H1 (cell line): ENCODE results near the gene WNT7A. TPM values are rescaled to one million over a fixed set of nuclear protein-coding genes. Genes with fewer than 3 reads are reported as not detected.

Source experiments
- CTCF ChIA-PET: fragments of 300-600 bp; sonication (Branson Sonifier 250); formaldehyde crosslinking; loops from one replicate; lab custom pipeline; 2021; ENCODE audit not compliant: partially characterized antibody; lab: Charles Lee
- POLR2A ChIA-PET: fragments of 300-600 bp; sonication (Branson Sonifier 250); formaldehyde crosslinking; loops from one replicate; lab custom pipeline; 2021; ENCODE audit warnings: inconsistent platforms; ENCODE audit not compliant: partially characterized antibody; lab: Charles Lee
- DNase-seq, 2 experiments: peaks; one replicate each; pipeline versions ENCODE4 v3.0.0 to v3.0.0-alpha.2; 2010 to 2022; ENCODE audit warnings: low spot score in 2 of 2, low read depth in 1 of 2, mixed read lengths in 1 of 2
- FAIRE-seq: peaks from 2 replicates; lab custom pipeline; 2011; peaks lifted over from hg19 to GRCh38; lab: Jason Lieb, UNC
- H2AFZ ChIP-seq: 2 replicates; pipeline ENCODE4 v1.8.1; 2012; ENCODE audit warnings: low read length, inconsistent platforms
- H2AK5ac ChIP-seq: 2 replicates; pipeline ENCODE4 v1.6.1; 2013; ENCODE audit warnings: low read depth, low read length
- H2BK120ac ChIP-seq: replicated peaks from 2 replicates; pipeline ENCODE3; 2013; ENCODE audit warnings: low read depth, low read length, inconsistent platforms
- H2BK12ac ChIP-seq: 2 replicates; pipeline ENCODE4 v1.6.1; 2013; ENCODE audit warnings: low read depth, low read length
- H2BK15ac ChIP-seq: 2 replicates; pipeline ENCODE4 v1.6.1; 2013; ENCODE audit warnings: low read length
- H2BK20ac ChIP-seq: 2 replicates; pipeline ENCODE4 v1.6.1; 2013; ENCODE audit warnings: low read length
- H2BK5ac ChIP-seq: 2 replicates; pipeline ENCODE4 v1.6.1; 2013; ENCODE audit warnings: low read depth, low read length
- H3K14ac ChIP-seq: 2 replicates; pipeline ENCODE4 v1.6.1; 2013; ENCODE audit warnings: inconsistent platforms; ENCODE audit not compliant: insufficient read length
- H3K18ac ChIP-seq: 2 replicates; pipeline ENCODE4 v1.6.1; 2013; ENCODE audit warnings: low read length; ENCODE audit errors: extremely low read depth
- H3K23ac ChIP-seq: 2 replicates; pipeline ENCODE4 v1.6.1; 2013; ENCODE audit warnings: inconsistent platforms; ENCODE audit not compliant: insufficient read length
- H3K23me2 ChIP-seq: 2 replicates; pipeline ENCODE4 v1.6.1; 2013; ENCODE audit warnings: low read depth, low read length
- H3K27ac ChIP-seq: 2 replicates; pipeline ENCODE4 v1.6.1; 2011; ENCODE audit warnings: low read depth, low read length, inconsistent platforms
- H3K27me3 ChIP-seq, 4 experiments: replicated peaks in 1 of 4; 1 replicate in 1 of 4; 2 replicates in 3 of 4; pipeline versions ENCODE4 v1.6.1 to v1.8.1; 2011 to 2013; ENCODE audit warnings: low read length in 3 of 4, mild to moderate bottlenecking in 3 of 4, inconsistent platforms in 2 of 4, mixed read lengths in 2 of 4, moderate library complexity in 1 of 4; ENCODE audit not compliant: control insufficient read depth in 3 of 4, insufficient read depth in 3 of 4; ENCODE audit errors: extremely low read depth in 1 of 4
- H3K36me3 ChIP-seq, 4 experiments: 2 replicates each; pipeline versions ENCODE4 v1.6.1 to v1.8.1; 2011 to 2013; ENCODE audit warnings: mild to moderate bottlenecking in 4 of 4, low read length in 3 of 4, moderate library complexity in 2 of 4, control low read depth in 1 of 4, inconsistent platforms in 1 of 4; ENCODE audit not compliant: insufficient read depth in 4 of 4, control insufficient read depth in 2 of 4
- H3K4ac ChIP-seq: replicated peaks from 2 replicates; pipeline ENCODE3; 2013; ENCODE audit warnings: low read length, low read depth, mixed read lengths, inconsistent platforms; ENCODE audit not compliant: insufficient read length
- H3K4me1 ChIP-seq, 4 experiments: replicated peaks in 1 of 4; 1 replicate in 1 of 4; 2 replicates in 3 of 4; pipeline versions ENCODE4 v1.6.1 to v1.8.1; 2011 to 2013; ENCODE audit warnings: low read length in 3 of 4, inconsistent platforms in 2 of 4, mixed read lengths in 1 of 4; ENCODE audit not compliant: insufficient read depth in 4 of 4, control insufficient read depth in 3 of 4
- H3K4me2 ChIP-seq, 2 experiments: 2 replicates each; pipeline versions ENCODE4 v1.6.1 to v1.8.1; 2011 to 2013; ENCODE audit warnings: low read depth in 2 of 2, low read length in 2 of 2, control low read depth in 1 of 2, inconsistent platforms in 1 of 2, mild to moderate bottlenecking in 1 of 2; ENCODE audit not compliant: insufficient read depth in 1 of 2
- H3K4me3 ChIP-seq, 4 experiments: fragments of 200-600, 300-600 bp in 1 of 4; sonication (generic), shearing (Covaris generic), sonication (Bioruptor Twin) in 1 of 4; 2 replicates each; pipeline versions ENCODE4 v1.5.1 to v1.8.1; 2011 to 2016; ENCODE audit warnings: low read length in 4 of 4, low read depth in 3 of 4, control low read depth in 2 of 4, inconsistent platforms in 2 of 4, mild to moderate bottlenecking in 2 of 4, mixed read lengths in 1 of 4, moderate library complexity in 1 of 4; ENCODE audit not compliant: insufficient read depth in 2 of 4; ENCODE audit errors: extremely low read depth in 1 of 4
- H3K56ac ChIP-seq: replicated peaks from 2 replicates; pipeline ENCODE3; 2013; ENCODE audit warnings: low read depth, mild to moderate bottlenecking, mixed read lengths, low read length, inconsistent platforms; ENCODE audit not compliant: insufficient read length
- H3K79me1 ChIP-seq: 2 replicates; pipeline ENCODE4 v1.6.1; 2013; ENCODE audit warnings: low read depth, low read length, control low read depth
- H3K79me2 ChIP-seq, 2 experiments: 2 replicates each; pipeline versions ENCODE4 v1.6.1 to v1.8.1; 2012 to 2013; ENCODE audit warnings: low read length in 2 of 2, mild to moderate bottlenecking in 2 of 2, inconsistent platforms in 1 of 2; ENCODE audit not compliant: insufficient read depth in 2 of 2, control insufficient read depth in 1 of 2
- H3K9ac ChIP-seq, 4 experiments: replicated peaks in 1 of 4; 1 replicate in 1 of 4; 2 replicates in 3 of 4; pipeline versions ENCODE4 v1.6.1 to v1.8.1; 2011 to 2013; ENCODE audit warnings: low read depth in 3 of 4, low read length in 3 of 4, control low read depth in 2 of 4, mild to moderate bottlenecking in 2 of 4, moderate library complexity in 2 of 4, inconsistent platforms in 1 of 4; ENCODE audit errors: extremely low read depth in 1 of 4
- H3K9me3 ChIP-seq, 2 experiments: 2 replicates each; pipeline versions ENCODE4 v1.6.1 to v1.8.1; 2012 to 2013; ENCODE audit warnings: mild to moderate bottlenecking in 2 of 2, moderate library complexity in 2 of 2, control low read depth in 1 of 2, inconsistent platforms in 1 of 2, low read depth in 1 of 2, low read length in 1 of 2, mixed read lengths in 1 of 2; ENCODE audit not compliant: insufficient read depth in 2 of 2
- H4K20me1 ChIP-seq, 2 experiments: replicated peaks in 1 of 2; 2 replicates each; pipeline versions ENCODE3 to v1.8.1; 2011 to 2013; ENCODE audit warnings: inconsistent platforms in 2 of 2, low read length in 2 of 2, mild to moderate bottlenecking in 1 of 2; ENCODE audit not compliant: insufficient read depth in 2 of 2, control insufficient read depth in 1 of 2
- H4K5ac ChIP-seq: 2 replicates; pipeline ENCODE4 v1.6.1; 2013; ENCODE audit warnings: low read length, low read depth, mixed read lengths, inconsistent platforms; ENCODE audit not compliant: insufficient read length
- H4K8ac ChIP-seq: 2 replicates; pipeline ENCODE4 v1.8.0; 2013; ENCODE audit warnings: mild to moderate bottlenecking, moderate library complexity, low read length, inconsistent platforms; ENCODE audit not compliant: insufficient read depth; ENCODE audit errors: extremely low read depth
- H4K91ac ChIP-seq: replicated peaks from 2 replicates; pipeline ENCODE3; 2013; ENCODE audit warnings: low read length, mixed read lengths, inconsistent platforms; ENCODE audit not compliant: insufficient read length
- ATF2 ChIP-seq: IDR thresholded peaks from 2 replicates; pipeline ENCODE4 v1.6.1; 2012; ENCODE audit warnings: low read length, inconsistent platforms
- EZH2 ChIP-seq: fragments of 200-600 bp; sonication (generic); IDR thresholded peaks from 2 replicates; pipeline ENCODE4 v1.7.1; 2012; ENCODE audit warnings: low read depth, mild to moderate bottlenecking, moderate library complexity, low read length, inconsistent platforms; ENCODE audit not compliant: severe bottlenecking
- HDAC6 ChIP-seq: IDR thresholded peaks from one replicate; pipeline ENCODE4 v1.7.1; 2012; ENCODE audit warnings: low read depth, mild to moderate bottlenecking, inconsistent platforms, low read length, moderate library complexity
- POLR2AphosphoS5 ChIP-seq: IDR thresholded peaks from 2 replicates; pipeline ENCODE4 v1.6.1; 2011; ENCODE audit warnings: low read depth, low read length
- TEAD4 ChIP-seq: IDR thresholded peaks from 2 replicates; pipeline ENCODE4 v1.6.1; 2012; ENCODE audit warnings: low read depth, low read length, inconsistent platforms, mixed read lengths
- WGBS, 2 experiments: shearing (Covaris generic) in 1 of 2; methylation state at CpG; one replicate each; pipeline versions ENCODE4 v1.1.6 to v1.1.7; 2013 to 2015; ENCODE audit warnings: low lambda C conversion rate in 2 of 2, mixed read lengths in 2 of 2, inconsistent platforms in 1 of 2, low coverage in 1 of 2, missing lambda C conversion rate in 1 of 2; ENCODE audit not compliant: insufficient replicate concordance in 2 of 2, insufficient coverage in 1 of 2, insufficient read length in 1 of 2; ENCODE audit errors: extremely low coverage in 1 of 2, missing lambda C conversion rate in 1 of 2; 5-methylcytosine and 5-hydroxymethylcytosine counted together
- polyA plus RNA-seq, 7 experiments: library from polyadenylated mRNA; depleted of rRNA in 3 of 7; stranded (reverse) in 5 of 7; unstranded in 2 of 7; fragments of >200 nt in 5 of 7; fragments of 200-250 nt in 2 of 7; gene quantifications; 1 replicate in 5 of 7; 2 replicates in 1 of 7; 4 replicates in 1 of 7; pipeline versions ENCODE4 v1.2.1 to v1.2.3, GENCODE V29; 2011 to 2013; ENCODE audit warnings: missing spikeins in 2 of 7, mixed read lengths in 2 of 7
- total RNA-seq: library from RNA; stranded (reverse); fragmentation: NEBNext Ultra II Directional; extraction: Animal tissue kit (Norgen Biotek cat#: 25700); gene quantifications from 2 replicates; pipeline ENCODE4 v1.2.1, GENCODE V29; 2021

WNT7A gene
- total and polyA plus RNA-seq, 2 of the 8 experiments (the other 6 are each of a cell fraction or from before 2014, with no cell fraction given): 0.02 TPM; not detected in 1

- Histone ChIP-seq H3K9me3 (no peaks in the 10 kb centered on the region), H4K5ac (no peak overlapping the region), H2BK20ac (no peak overlapping the region), H2BK15ac (no peak overlapping the region), H2BK5ac (no peak overlapping the region), H4K8ac (no peak overlapping the region), H3K23me2 (0 out of 2 replicates have a peak, but pooled peaks cover 2% of the 10 kb centered on the region), H3K4me3 (no peak overlapping the region), H3K23ac (no peak overlapping the region), H3K79me1 (no peaks in the 10 kb centered on the region), H2AFZ (no peak overlapping the region), H2AK5ac (no peak overlapping the region), H3K27me3 (0 out of 7 replicates have a peak, but pooled peaks cover 0 to 2% (median 0%) of the 10 kb centered on the region in 4 experiments), H3K4me2 (no peak overlapping the region), H3K9ac (no peak overlapping the region), H2BK120ac (no peak overlapping the region), H3K36me3 (no peaks in the 10 kb centered on the region), H3K4ac (no peak overlapping the region), H2BK12ac (no peak overlapping the region), H3K4me1 (peaks cover 0 to 16% (median 9%) of the 10 kb centered on the region in 4 experiments; a peak in 5 of 7 replicates), H3K56ac (no peak overlapping the region), H4K91ac (no peak overlapping the region), H3K14ac (no peak overlapping the region), H4K20me1 (no peaks in the 10 kb centered on the region), H3K79me2 (no peaks in the 10 kb centered on the region), H3K18ac (no peak overlapping the region), H3K27ac (no peak overlapping the region)
- POLR2A ChIA-PET: interaction anchor here (0.6 kb wide), 1 partner anchor 236 kb away, joined by 3 read pairs; no protein-coding TSS in a partner anchor
- CTCF ChIA-PET: interaction anchor here (0.7 to 4.8 kb wide), 12 partner anchors 8 to 135 kb away, joined by 3 to 26 read pairs (median 4); no protein-coding TSS in a partner anchor
- TF ChIP-seq ATF2: no peak
- no peak for TF ChIP-seq TEAD4
- TF ChIP-seq EZH2: no peak
- TF ChIP-seq POLR2AphosphoS5: no peak
- TF ChIP-seq HDAC6: no peak
- DNase-seq (no peak), FAIRE-seq (no peak)
- 93% methylated on average over 11 of the region's 11 CpGs; no CpG with 5 or more reads in 1 of the 2 experiments for WGBS, 2 experiments
These were observed 97.4 kb downstream of the WNT7A start for GRCh38 chr3:13782501-13782900.
